Globus pallidus (tissue), 1 donor: ENCODE data around the gene CDK11B.
A peak's percentile ranks its signal among the peaks of the same experiment; 100 is the strongest.

ENCODE experiments used
- DNase-seq: peaks from one replicate; pipeline ENCODE4 v3.0.0-alpha.2; 2015; ENCODE audit warnings: low spot score

CDK11B gene

GRCh38 chr1:1627261-1627828, 31.5 kb downstream of the CDK11B start:
- no peak for DNase-seq

- no peak for DNase-seq
These were observed 32.3 kb downstream of the CDK11B start for GRCh38 chr1:1626207-1627141.

- DNase-seq = no peak
These were observed 33.0 kb downstream of the CDK11B start for GRCh38 chr1:1625824-1626206.

- no peak for DNase-seq
These were observed 33.4 kb downstream of the CDK11B start for GRCh38 chr1:1625404-1625775.

- DNase-seq = no peak
These were observed 34.1 kb downstream of the CDK11B start for GRCh38 chr1:1624443-1625403.

- DNase-seq = no peak
These were observed 35.0 kb downstream of the CDK11B start for GRCh38 chr1:1623631-1624442.

- no peak for DNase-seq
These were observed 35.6 kb downstream of the CDK11B start for GRCh38 chr1:1623181-1623630.

GRCh38 chr1:1622788-1623094, 36.1 kb downstream of the CDK11B start:
- DNase-seq = no peak

GRCh38 chr1:1622010-1622787, 36.6 kb downstream of the CDK11B start:
- no peak for DNase-seq

GRCh38 chr1:1621173-1622009, 37.4 kb downstream of the CDK11B start:
- no peak for DNase-seq

- DNase-seq = no peak
These were observed 38.2 kb downstream of the CDK11B start for GRCh38 chr1:1620433-1621139.

GRCh38 chr1:1619917-1620361, 38.9 kb downstream of the CDK11B start:
- DNase-seq = no peak

GRCh38 chr1:1618396-1619068, 40.3 kb downstream of the CDK11B start:
- no peak for DNase-seq

GRCh38 chr1:1617925-1618324, 40.9 kb downstream of the CDK11B start:
- no peak for DNase-seq

- DNase-seq = no peak
These were observed 41.3 kb downstream of the CDK11B start for GRCh38 chr1:1617516-1617915.

- no peak for DNase-seq
These were observed 42.0 kb downstream of the CDK11B start for GRCh38 chr1:1616838-1617237.

GRCh38 chr1:1616045-1616790, 42.6 kb downstream of the CDK11B start:
- peak; percentile 11 for DNase-seq
